ENCODE results near the gene DOCK3.

DNA sequence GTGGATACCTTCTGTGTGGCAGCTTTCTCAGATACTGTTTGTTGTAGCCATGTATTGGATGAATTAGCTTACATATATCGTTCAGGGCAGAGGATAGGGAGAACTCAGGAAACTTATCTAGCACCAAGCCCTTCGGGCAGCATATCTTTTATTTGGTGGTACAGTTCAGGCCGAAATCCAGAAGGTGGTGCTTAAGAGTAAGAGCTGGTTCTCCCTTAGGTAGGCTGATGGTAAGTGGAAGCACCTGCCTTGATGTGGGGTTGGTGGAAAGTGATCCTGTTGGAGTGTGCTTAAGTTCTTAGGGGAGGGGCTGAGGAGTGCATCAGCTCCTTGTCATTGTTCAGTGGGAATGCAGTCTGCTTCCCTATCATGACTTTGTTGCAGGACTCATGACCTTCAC, 187.5 kb downstream of the DOCK3 start:
- TF ChIP-seq, protein P1, sequence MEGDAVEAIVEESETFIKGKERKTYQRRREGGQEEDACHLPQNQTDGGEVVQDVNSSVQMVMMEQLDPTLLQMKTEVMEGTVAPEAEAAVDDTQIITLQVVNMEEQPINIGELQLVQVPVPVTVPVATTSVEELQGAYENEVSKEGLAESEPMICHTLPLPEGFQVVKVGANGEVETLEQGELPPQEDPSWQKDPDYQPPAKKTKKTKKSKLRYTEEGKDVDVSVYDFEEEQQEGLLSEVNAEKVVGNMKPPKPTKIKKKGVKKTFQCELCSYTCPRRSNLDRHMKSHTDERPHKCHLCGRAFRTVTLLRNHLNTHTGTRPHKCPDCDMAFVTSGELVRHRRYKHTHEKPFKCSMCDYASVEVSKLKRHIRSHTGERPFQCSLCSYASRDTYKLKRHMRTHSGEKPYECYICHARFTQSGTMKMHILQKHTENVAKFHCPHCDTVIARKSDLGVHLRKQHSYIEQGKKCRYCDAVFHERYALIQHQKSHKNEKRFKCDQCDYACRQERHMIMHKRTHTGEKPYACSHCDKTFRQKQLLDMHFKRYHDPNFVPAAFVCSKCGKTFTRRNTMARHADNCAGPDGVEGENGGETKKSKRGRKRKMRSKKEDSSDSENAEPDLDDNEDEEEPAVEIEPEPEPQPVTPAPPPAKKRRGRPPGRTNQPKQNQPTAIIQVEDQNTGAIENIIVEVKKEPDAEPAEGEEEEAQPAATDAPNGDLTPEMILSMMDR (IDR thresholded peaks at IDR 0.05; ENCODE audit: extremely low read depth in 1 of 2, insufficient read depth in 1 of 2, low read depth in 1 of 2, low read length in 2 of 2) = no peak
- no peak for TF ChIP-seq JUN (IDR thresholded peaks at IDR 0.05; ENCODE audit: borderline replicate concordance, insufficient read depth, insufficient read length, low read depth)
- TF ChIP-seq POLR2AphosphoS5 (IDR thresholded peaks at IDR 0.05; ENCODE audit: insufficient read depth, low read depth, low read length) = no peak

All from endothelial cell of umbilical vein (primary cell).